ENCODE measurements around the gene IL1RAPL1.

IL1RAPL1 gene

GRCh38 chrX:28613558-28613957 lies 26.3 kb downstream of the IL1RAPL1 start:
- Histone ChIP-seq H3K27ac (replicated peaks; ENCODE audit: low read length) (no peak overlapping the region), H3K9me3 (replicated peaks in 1 of 2; ENCODE audit: control insufficient read depth in 2 of 2, insufficient read depth in 1 of 2, low read depth in 1 of 2, low read length in 2 of 2) (no peaks in the 10 kb centered on the region), H2BK120ac (ENCODE audit: low read depth, low read length) (no peak overlapping the region), H3K27me3 (ENCODE audit: control insufficient read depth in 3 of 3, insufficient read depth in 3 of 3, low read depth in 1 of 3, low read length in 3 of 3) (no peaks in the 10 kb centered on the region), H4K8ac (ENCODE audit: low read depth, low read length) (no peak overlapping the region), H3K9ac (ENCODE audit: low read depth, low read length, poor library complexity) (no peak overlapping the region), H3K4ac (ENCODE audit: low read length) (no peak overlapping the region), H3K14ac (ENCODE audit: low read length) (no peak overlapping the region), H2BK12ac (ENCODE audit: low read length) (no peak overlapping the region), H2AFZ (ENCODE audit: low read length) (no peak overlapping the region), H3K4me1 (ENCODE audit: control insufficient read depth in 2 of 2, insufficient read depth in 1 of 2, low read depth in 1 of 2, low read length in 2 of 2) (no peaks in the 10 kb centered on the region), H2BK5ac (ENCODE audit: low read length) (no peak overlapping the region), H3K18ac (ENCODE audit: low read length) (no peak overlapping the region), H3K4me2 (ENCODE audit: insufficient read depth, low read length, poor library complexity, severe bottlenecking) (no peak overlapping the region), H4K91ac (ENCODE audit: low read depth, low read length, poor library complexity) (no peak overlapping the region), H2AK5ac (ENCODE audit: low read depth, low read length) (no peak overlapping the region), H3K23ac (ENCODE audit: low read depth, low read length, poor library complexity) (no peak overlapping the region), H3K79me1 (ENCODE audit: low read depth, low read length) (no peaks in the 10 kb centered on the region), H2BK15ac (ENCODE audit: low read length) (no peak overlapping the region), H3K36me3 (replicated peaks in 1 of 2; ENCODE audit: control insufficient read depth in 2 of 2, insufficient read depth in 2 of 2, low read length in 2 of 2) (no peaks in the 10 kb centered on the region), H3K4me3 (ENCODE audit: low read length in 2 of 2) (no peak overlapping the region)
- DNase-seq (ENCODE audit: low spot score): no peak
- no CpG with 5 or more reads among the region's 1 CpG for WGBS, 2 donors (ENCODE audit: extremely low coverage in 2 of 2, insufficient read length in 2 of 2, insufficient replicate concordance in 1 of 2)

GRCh38 chrX:28625223-28625622 lies 38.0 kb downstream of the IL1RAPL1 start:
- Histone ChIP-seq H2BK5ac (ENCODE audit: low read length) (no peak overlapping the region), H3K4ac (ENCODE audit: low read length) (no peak overlapping the region), H2BK120ac (ENCODE audit: low read depth, low read length) (no peak overlapping the region), H4K8ac (ENCODE audit: low read depth, low read length) (no peak overlapping the region), H3K9ac (ENCODE audit: low read depth, low read length, poor library complexity) (no peak overlapping the region), H3K4me1 (ENCODE audit: control insufficient read depth in 2 of 2, insufficient read depth in 1 of 2, low read depth in 1 of 2, low read length in 2 of 2) (peaks cover 0 to 5% of the 10 kb centered on the region in 2 donors), H2AFZ (ENCODE audit: low read length) (no peak overlapping the region), H3K9me3 (replicated peaks in 1 of 2; ENCODE audit: control insufficient read depth in 2 of 2, insufficient read depth in 1 of 2, low read depth in 1 of 2, low read length in 2 of 2) (no peaks in the 10 kb centered on the region), H2BK12ac (ENCODE audit: low read length) (no peak overlapping the region), H3K27me3 (ENCODE audit: control insufficient read depth in 3 of 3, insufficient read depth in 3 of 3, low read depth in 1 of 3, low read length in 3 of 3) (no peaks in the 10 kb centered on the region), H3K14ac (ENCODE audit: low read length) (no peak overlapping the region), H3K79me1 (ENCODE audit: low read depth, low read length) (no peaks in the 10 kb centered on the region), H3K23ac (ENCODE audit: low read depth, low read length, poor library complexity) (no peak overlapping the region), H3K4me3 (ENCODE audit: low read length in 2 of 2) (no peak overlapping the region), H3K4me2 (ENCODE audit: insufficient read depth, low read length, poor library complexity, severe bottlenecking) (peak overlapping the region; percentile 19), H4K91ac (ENCODE audit: low read depth, low read length, poor library complexity) (no peak overlapping the region), H3K18ac (ENCODE audit: low read length) (no peak overlapping the region), H2AK5ac (ENCODE audit: low read depth, low read length) (no peak overlapping the region), H3K27ac (replicated peaks; ENCODE audit: low read length) (peak overlapping the region; percentile 5), H3K36me3 (replicated peaks in 1 of 2; ENCODE audit: control insufficient read depth in 2 of 2, insufficient read depth in 2 of 2, low read length in 2 of 2) (no peaks in the 10 kb centered on the region), H2BK15ac (ENCODE audit: low read length) (no peak overlapping the region)
- WGBS, 2 donors (ENCODE audit: extremely low coverage in 2 of 2, insufficient read length in 2 of 2, insufficient replicate concordance in 1 of 2): no CpG with 5 or more reads among the region's 2 CpGs
- DNase-seq (ENCODE audit: low spot score): no peak

- no peak overlapping the region for H3K9ac ChIP-seq (ENCODE audit: low read depth, low read length, poor library complexity)
- no peak overlapping the region for H2BK5ac ChIP-seq (ENCODE audit: low read length)
- H3K4me1 ChIP-seq (ENCODE audit: control insufficient read depth in 2 of 2, insufficient read depth in 1 of 2, low read depth in 1 of 2, low read length in 2 of 2): peaks cover 0 to 5% of the 10 kb centered on the region in 2 donors
- H2AFZ ChIP-seq (ENCODE audit: low read length): no peak overlapping the region
- no peak overlapping the region for H3K4ac ChIP-seq (ENCODE audit: low read length)
- no peak overlapping the region for H3K18ac ChIP-seq (ENCODE audit: low read length)
- no peak overlapping the region for H2BK15ac ChIP-seq (ENCODE audit: low read length)
- no peak overlapping the region for H2AK5ac ChIP-seq (ENCODE audit: low read depth, low read length)
- no CpG with 5 or more reads among the region's 2 CpGs for WGBS, 2 donors (ENCODE audit: extremely low coverage in 2 of 2, insufficient read length in 2 of 2, insufficient replicate concordance in 1 of 2)
- H2BK120ac ChIP-seq (ENCODE audit: low read depth, low read length): no peak overlapping the region
- no peak overlapping the region for H3K14ac ChIP-seq (ENCODE audit: low read length)
- no peaks in the 10 kb centered on the region for H3K79me1 ChIP-seq (ENCODE audit: low read depth, low read length)
- no peak overlapping the region for H4K91ac ChIP-seq (ENCODE audit: low read depth, low read length, poor library complexity)
- no peak overlapping the region for H3K27ac ChIP-seq (replicated peaks; ENCODE audit: low read length)
- H2BK12ac ChIP-seq (ENCODE audit: low read length): no peak overlapping the region
- no peaks in the 10 kb centered on the region for H3K36me3 ChIP-seq (replicated peaks in 1 of 2; ENCODE audit: control insufficient read depth in 2 of 2, insufficient read depth in 2 of 2, low read length in 2 of 2)
- H3K4me3 ChIP-seq (ENCODE audit: low read length in 2 of 2): no peak overlapping the region
- H3K4me2 ChIP-seq (ENCODE audit: insufficient read depth, low read length, poor library complexity, severe bottlenecking): no peak overlapping the region
- no peak overlapping the region for H3K23ac ChIP-seq (ENCODE audit: low read depth, low read length, poor library complexity)
- DNase-seq (ENCODE audit: low spot score): no peak
- H4K8ac ChIP-seq (ENCODE audit: low read depth, low read length): no peak overlapping the region
- H3K9me3 ChIP-seq (replicated peaks in 1 of 2; ENCODE audit: control insufficient read depth in 2 of 2, insufficient read depth in 1 of 2, low read depth in 1 of 2, low read length in 2 of 2): no peaks in the 10 kb centered on the region
- H3K27me3 ChIP-seq (ENCODE audit: control insufficient read depth in 3 of 3, insufficient read depth in 3 of 3, low read depth in 1 of 3, low read length in 3 of 3): no peaks in the 10 kb centered on the region
Measured at GRCh38 chrX:28626515-28626914, 39.3 kb downstream of the IL1RAPL1 start.

GRCh38 chrX:28628120-28628519 lies 40.9 kb downstream of the IL1RAPL1 start:
- no peak overlapping the region for H3K23ac ChIP-seq (ENCODE audit: low read depth, low read length, poor library complexity)
- no peak overlapping the region for H4K8ac ChIP-seq (ENCODE audit: low read depth, low read length)
- H2BK15ac ChIP-seq (ENCODE audit: low read length): no peak overlapping the region
- H3K4me1 ChIP-seq (ENCODE audit: control insufficient read depth in 2 of 2, insufficient read depth in 1 of 2, low read depth in 1 of 2, low read length in 2 of 2): peaks cover 0 to 5% of the 10 kb centered on the region in 2 donors
- H2BK120ac ChIP-seq (ENCODE audit: low read depth, low read length): no peak overlapping the region
- no peaks in the 10 kb centered on the region for H3K36me3 ChIP-seq (replicated peaks in 1 of 2; ENCODE audit: control insufficient read depth in 2 of 2, insufficient read depth in 2 of 2, low read length in 2 of 2)
- no peak overlapping the region for H3K4ac ChIP-seq (ENCODE audit: low read length)
- no peak for DNase-seq (ENCODE audit: low spot score)
- no peaks in the 10 kb centered on the region for H3K9me3 ChIP-seq (replicated peaks in 1 of 2; ENCODE audit: control insufficient read depth in 2 of 2, insufficient read depth in 1 of 2, low read depth in 1 of 2, low read length in 2 of 2)
- no peak overlapping the region for H2BK5ac ChIP-seq (ENCODE audit: low read length)
- no peak overlapping the region for H3K9ac ChIP-seq (ENCODE audit: low read depth, low read length, poor library complexity)
- H2BK12ac ChIP-seq (ENCODE audit: low read length): no peak overlapping the region
- no peak overlapping the region for H4K91ac ChIP-seq (ENCODE audit: low read depth, low read length, poor library complexity)
- no peak overlapping the region for H3K27ac ChIP-seq (replicated peaks; ENCODE audit: low read length)
- no peak overlapping the region for H3K4me2 ChIP-seq (ENCODE audit: insufficient read depth, low read length, poor library complexity, severe bottlenecking)
- no peak overlapping the region for H3K14ac ChIP-seq (ENCODE audit: low read length)
- H2AK5ac ChIP-seq (ENCODE audit: low read depth, low read length): no peak overlapping the region
- H2AFZ ChIP-seq (ENCODE audit: low read length): no peak overlapping the region
- no peak overlapping the region for H3K4me3 ChIP-seq (ENCODE audit: low read length in 2 of 2)
- no peak overlapping the region for H3K18ac ChIP-seq (ENCODE audit: low read length)
- H3K79me1 ChIP-seq (ENCODE audit: low read depth, low read length): no peaks in the 10 kb centered on the region
- H3K27me3 ChIP-seq (ENCODE audit: control insufficient read depth in 3 of 3, insufficient read depth in 3 of 3, low read depth in 1 of 3, low read length in 3 of 3): no peaks in the 10 kb centered on the region

Data from neuronal stem cell (in vitro differentiated cells).